NOMO-1 treated with DMSO at 0.1 percent for 48 hours (cell line): Measurements from ENCODE around the gene ZSWIM4.

Experiments
- DNase-seq: peaks from one replicate; lab custom pipeline; 2025; ENCODE audit not compliant: unreplicated experiment; lab: John Stamatoyannopoulos, UW

ZSWIM4 gene

GRCh38 chr19:13806728-13807127, 11.5 kb downstream of the ZSWIM4 start:
- no peak for DNase-seq

GRCh38 chr19:13807421-13808021, 12.3 kb downstream of the ZSWIM4 start:
- DNase-seq = no peak

GRCh38 chr19:13808856-13809255, 13.6 kb downstream of the ZSWIM4 start:
- no peak for DNase-seq

- DNase-seq = no peak
These were observed 17.3 kb downstream of the ZSWIM4 start for GRCh38 chr19:13812544-13812943.

GRCh38 chr19:13813147-13813546, 17.9 kb downstream of the ZSWIM4 start:
- DNase-seq = no peak

GRCh38 chr19:13814550-13814949, 19.3 kb downstream of the ZSWIM4 start:
- DNase-seq = no peak

- DNase-seq = no peak
These were observed 21.9 kb downstream of the ZSWIM4 start for GRCh38 chr19:13817018-13817614.

GRCh38 chr19:13817615-13818371, 22.6 kb downstream of the ZSWIM4 start:
- no peak for DNase-seq

- no peak for DNase-seq
These were observed 24.0 kb downstream of the ZSWIM4 start for GRCh38 chr19:13819238-13819637.

GRCh38 chr19:13821292-13821691, 26.0 kb downstream of the ZSWIM4 start:
- no peak for DNase-seq

GRCh38 chr19:13823256-13823655, 28.0 kb downstream of the ZSWIM4 start:
- DNase-seq = no peak

GRCh38 chr19:13823901-13824300, 28.7 kb downstream of the ZSWIM4 start:
- no peak for DNase-seq

- DNase-seq = no peak
These were observed 29.5 kb downstream of the ZSWIM4 start for GRCh38 chr19:13824703-13825102.

GRCh38 chr19:13825489-13826441, 30.5 kb downstream of the ZSWIM4 start:
- no peak for DNase-seq

- DNase-seq = no peak
These were observed 31.5 kb downstream of the ZSWIM4 start for GRCh38 chr19:13826652-13827235.

- no peak for DNase-seq
These were observed 32.4 kb downstream of the ZSWIM4 start for GRCh38 chr19:13827656-13828055.

GRCh38 chr19:13830114-13830740, 35.0 kb downstream of the ZSWIM4 start:
- no peak for DNase-seq

- no peak for DNase-seq
These were observed 35.7 kb downstream of the ZSWIM4 start for GRCh38 chr19:13830741-13831536.
